ENCODE data around the gene SUSD4.

Gene SUSD4

GRCh38 chr1:223270155-223270554 lies 93.8 kb downstream of the SUSD4 start:
- no peak for DNase-seq (ENCODE audit: low read depth)
- no peak overlapping the region for H3K4me3 ChIP-seq (ENCODE audit: low read depth, low read length)
- TF ChIP-seq, protein P1, sequence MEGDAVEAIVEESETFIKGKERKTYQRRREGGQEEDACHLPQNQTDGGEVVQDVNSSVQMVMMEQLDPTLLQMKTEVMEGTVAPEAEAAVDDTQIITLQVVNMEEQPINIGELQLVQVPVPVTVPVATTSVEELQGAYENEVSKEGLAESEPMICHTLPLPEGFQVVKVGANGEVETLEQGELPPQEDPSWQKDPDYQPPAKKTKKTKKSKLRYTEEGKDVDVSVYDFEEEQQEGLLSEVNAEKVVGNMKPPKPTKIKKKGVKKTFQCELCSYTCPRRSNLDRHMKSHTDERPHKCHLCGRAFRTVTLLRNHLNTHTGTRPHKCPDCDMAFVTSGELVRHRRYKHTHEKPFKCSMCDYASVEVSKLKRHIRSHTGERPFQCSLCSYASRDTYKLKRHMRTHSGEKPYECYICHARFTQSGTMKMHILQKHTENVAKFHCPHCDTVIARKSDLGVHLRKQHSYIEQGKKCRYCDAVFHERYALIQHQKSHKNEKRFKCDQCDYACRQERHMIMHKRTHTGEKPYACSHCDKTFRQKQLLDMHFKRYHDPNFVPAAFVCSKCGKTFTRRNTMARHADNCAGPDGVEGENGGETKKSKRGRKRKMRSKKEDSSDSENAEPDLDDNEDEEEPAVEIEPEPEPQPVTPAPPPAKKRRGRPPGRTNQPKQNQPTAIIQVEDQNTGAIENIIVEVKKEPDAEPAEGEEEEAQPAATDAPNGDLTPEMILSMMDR (IDR thresholded peaks at IDR 0.05; ENCODE audit: control insufficient read depth, extremely low read depth, insufficient read depth), result no peak

GRCh38 chr1:223269006-223269405 lies 95.0 kb downstream of the SUSD4 start:
- TF ChIP-seq, protein P1 (IDR thresholded peaks at IDR 0.05; ENCODE audit: control insufficient read depth, extremely low read depth, insufficient read depth), result no peak
- no peak overlapping the region for H3K4me3 ChIP-seq (ENCODE audit: low read depth, low read length)
- no peak for DNase-seq (ENCODE audit: low read depth)

DNA sequence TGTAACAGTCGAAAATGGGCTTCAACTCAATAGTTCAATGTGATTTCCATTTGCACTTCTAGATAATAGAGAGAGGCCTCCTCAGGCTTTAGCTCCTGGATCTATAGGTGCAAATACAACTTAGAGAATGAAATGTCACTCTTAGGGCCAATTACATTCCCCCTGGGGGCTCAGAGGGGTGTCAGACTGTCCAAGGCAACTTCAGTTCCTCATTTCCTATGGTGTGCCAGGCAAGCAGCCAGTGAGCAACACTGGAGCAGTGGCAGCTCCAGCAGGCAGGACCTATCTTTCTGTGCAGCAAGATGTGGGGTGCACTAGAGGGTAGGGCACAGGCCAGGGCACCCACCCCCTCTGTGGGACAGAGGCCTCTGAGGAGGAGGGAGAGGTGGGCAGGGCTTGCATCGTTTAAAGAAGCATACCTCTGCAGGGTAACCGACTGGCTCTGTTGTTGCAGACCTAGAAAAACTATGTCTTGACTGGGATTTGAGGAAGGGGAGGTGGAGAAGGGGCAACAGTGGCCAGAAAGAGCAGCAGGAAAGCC lies 97.3 kb downstream of the SUSD4 start:
- H3K4me3 ChIP-seq (ENCODE audit: low read depth, low read length), result no peak overlapping the region
- DNase-seq (ENCODE audit: low read depth), result no peak
- TF ChIP-seq, protein P1 (IDR thresholded peaks at IDR 0.05; ENCODE audit: control insufficient read depth, extremely low read depth, insufficient read depth), result no peak

DNA sequence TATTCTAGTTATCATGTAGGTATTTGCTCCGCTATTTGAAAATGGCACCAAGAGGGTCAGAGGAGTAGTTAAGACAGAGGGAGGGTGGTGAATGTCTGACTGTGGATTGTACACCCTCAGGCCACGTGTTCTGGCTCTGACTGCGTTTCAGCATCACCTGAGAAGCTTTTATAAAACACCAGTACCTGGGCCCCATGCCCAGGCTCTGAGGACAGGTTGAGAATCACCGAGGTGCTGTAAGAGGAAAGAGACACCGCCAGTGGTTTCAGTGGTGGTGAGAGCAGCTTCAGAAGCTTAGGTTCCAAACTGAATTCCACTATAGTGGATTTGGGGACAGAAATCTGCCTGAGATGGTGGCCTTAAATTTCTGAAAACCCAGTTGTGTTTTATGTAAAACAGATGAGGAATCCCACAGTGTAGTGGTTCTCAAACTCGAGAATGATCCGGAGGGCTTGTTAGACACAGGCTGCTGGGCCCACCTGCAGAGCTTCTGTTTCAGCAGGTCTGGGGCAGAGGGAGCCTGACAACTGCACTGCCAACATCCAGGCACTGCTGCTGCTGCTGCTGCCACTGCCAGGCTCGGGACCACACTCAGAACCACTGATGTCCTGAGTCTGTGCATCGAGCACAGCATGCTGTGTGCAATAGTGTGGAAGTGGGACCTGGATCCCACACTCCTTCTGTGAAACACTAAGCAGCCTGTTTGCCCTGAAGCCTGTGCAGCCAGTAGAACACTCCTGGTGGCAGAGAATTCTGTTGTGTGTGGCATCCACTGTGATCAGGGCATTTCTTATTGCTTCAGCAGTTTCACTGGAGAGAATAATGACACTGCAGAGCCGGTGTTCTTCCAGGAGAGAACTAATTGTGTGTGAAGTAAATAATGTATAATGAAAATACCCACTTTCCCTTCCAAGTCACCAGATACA lies 98.7 kb downstream of the SUSD4 start:
- TF ChIP-seq, protein P1 (IDR thresholded peaks at IDR 0.05; ENCODE audit: control insufficient read depth, extremely low read depth, insufficient read depth), result no peak
- DNase-seq (ENCODE audit: low read depth), result no peak
- H3K4me3 ChIP-seq (ENCODE audit: low read depth, low read length), result no peak overlapping the region

- H3K4me3 ChIP-seq (ENCODE audit: low read depth, low read length), result no peak overlapping the region
- TF ChIP-seq, protein P1 (IDR thresholded peaks at IDR 0.05; ENCODE audit: control insufficient read depth, extremely low read depth, insufficient read depth), result no peak
- no peak for DNase-seq (ENCODE audit: low read depth)
Observed at GRCh38 chr1:223264529-223264928, 99.4 kb downstream of the SUSD4 start.

DNA sequence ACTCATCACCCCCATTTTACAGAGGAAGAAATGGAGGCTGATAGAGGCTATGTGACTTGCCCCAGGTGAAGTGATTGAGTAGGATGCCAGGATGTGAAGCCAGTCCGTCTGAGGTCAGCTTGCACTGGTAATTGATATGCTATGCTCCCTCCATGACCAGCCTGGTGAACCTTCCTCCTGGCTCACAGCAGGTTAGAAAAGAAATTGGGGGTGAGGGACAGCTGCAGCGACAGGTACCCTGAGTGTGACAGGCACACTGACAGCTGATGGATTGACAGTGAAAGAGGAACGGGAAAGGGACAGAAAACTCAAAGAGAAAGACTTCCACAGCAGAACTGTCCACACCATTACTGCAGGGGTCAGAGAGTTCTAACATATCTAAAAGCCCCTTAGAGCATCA lies 102.1 kb downstream of the SUSD4 start:
- no peak overlapping the region for H3K4me3 ChIP-seq (ENCODE audit: low read depth, low read length)
- DNase-seq (ENCODE audit: low read depth), result no peak

More for the DNA sequence above, 102.1 kb downstream of the SUSD4 start:
- TF ChIP-seq, protein P1 (IDR thresholded peaks at IDR 0.05; ENCODE audit: control insufficient read depth, extremely low read depth, insufficient read depth), result no peak

All from LNCaP clone FGC (cell line).